HepG2 (cell line): ENCODE data around the gene GPC2. TPM values are rescaled to one million over a fixed set of nuclear protein-coding genes. Genes with fewer than 3 reads are reported as not detected.
A peak's percentile ranks its signal among the peaks of the same experiment; 100 is the strongest.

ENCODE experiments used
- ASH2L ChIP-seq: fragments of 300-600, 200-600 bp; sonication (generic); IDR thresholded peaks from 2 replicates; pipeline ENCODE4 v1.7.0; 2017; ENCODE audit warnings: low read depth, mild to moderate bottlenecking, moderate library complexity, mixed read lengths, low read length; ENCODE audit not compliant: insufficient read length
- JDP2 ChIP-seq: sonication (generic); formaldehyde crosslinking; IDR thresholded peaks from 2 replicates; pipeline ENCODE4 v1.8.1; 2022; ENCODE audit warnings: missing genetic modification reagents, borderline replicate concordance
- JUN ChIP-seq: sonication (generic); formaldehyde crosslinking; IDR thresholded peaks from 2 replicates; pipeline ENCODE4 v1.4.0; 2020; ENCODE audit warnings: mild to moderate bottlenecking, missing genetic modification reagents
- JUND ChIP-seq: sonication (generic); formaldehyde crosslinking; IDR thresholded peaks from 2 replicates; pipeline ENCODE4 v1.8.0; 2022; ENCODE audit warnings: mild to moderate bottlenecking, missing genetic modification reagents
- KDM5A ChIP-seq: fragments of 200-600 bp; sonication (generic); IDR thresholded peaks from 2 replicates; pipeline ENCODE4 v1.7.0; 2018; ENCODE audit warnings: antibody characterized with exemption, mild to moderate bottlenecking, low read length, borderline replicate concordance
- TP53 ChIP-seq: sonication (generic); formaldehyde crosslinking; conservative IDR thresholded peaks from 2 replicates; pipeline ENCODE4 v1.4.0; 2020; ENCODE audit warnings: missing genetic modification reagents
- ZNF136 ChIP-seq: sonication (generic); formaldehyde crosslinking; IDR thresholded peaks from 2 replicates; pipeline ENCODE4 v1.8.1; 2022; ENCODE audit warnings: low read depth, mild to moderate bottlenecking, moderate library complexity, missing genetic modification reagents
- ZNF343 ChIP-seq: sonication (generic); formaldehyde crosslinking; IDR thresholded peaks from 2 replicates; pipeline ENCODE4 v1.4.0; 2020; ENCODE audit warnings: mild to moderate bottlenecking, missing genetic modification reagents
- ZNF891 ChIP-seq: sonication (generic); formaldehyde crosslinking; IDR thresholded peaks from 2 replicates; pipeline ENCODE4 v1.5.0; 2020; ENCODE audit warnings: mild to moderate bottlenecking, missing genetic modification reagents
- polyA plus RNA-seq, 8 experiments: library from polyadenylated mRNA; depleted of rRNA in 3 of 8; stranded (reverse) in 7 of 8; unstranded in 1 of 8; fragments of >200 nt; fragmentation: Illumina TruSeq in 4 of 8; extraction: Trizol in 4 of 8; gene quantifications; 2 replicates each; pipeline versions ENCODE4 v1.2.1 to v1.2.3, GENCODE V29; 2011 to 2016; ENCODE audit warnings: low read depth in 4 of 8, missing spikeins in 1 of 8, mixed read lengths in 1 of 8; ENCODE audit not compliant: insufficient read depth in 1 of 8
- total RNA-seq, 5 experiments: library from RNA; depleted of rRNA; stranded (reverse); fragments of >200 nt; fragmentation: Illumina TruSeq; extraction: Trizol; gene quantifications; 2 replicates each; pipeline ENCODE4 v1.2.3, GENCODE V29; 2016; ENCODE audit warnings: low read depth in 1 of 5
- TF ChIP-seq, protein P1 (sequence below): sonication (generic); formaldehyde crosslinking; IDR thresholded peaks from 2 replicates; pipeline ENCODE4 v1.8.0; 2022; ENCODE audit warnings: low read depth, missing genetic modification reagents
- TF ChIP-seq, protein P2 (sequence below): sonication (generic); formaldehyde crosslinking; IDR thresholded peaks from 2 replicates; pipeline ENCODE4 v1.5.1; 2020; ENCODE audit warnings: missing genetic modification reagents, mild to moderate bottlenecking, borderline replicate concordance
- TF ChIP-seq, protein P3 (sequence below): sonication (generic); formaldehyde crosslinking; IDR thresholded peaks from 2 replicates; pipeline ENCODE4 v1.5.1; 2020; ENCODE audit warnings: missing genetic modification reagents, mild to moderate bottlenecking, borderline replicate concordance
- TF ChIP-seq, protein P4 (sequence below): sonication (generic); formaldehyde crosslinking; IDR thresholded peaks from 2 replicates; pipeline ENCODE4 v1.8.1; 2023; ENCODE audit warnings: mild to moderate bottlenecking, missing genetic modification reagents
- TF ChIP-seq, protein P5 (sequence below), 2 experiments: sonication (generic) in 1 of 2; formaldehyde crosslinking in 1 of 2; IDR thresholded peaks; 2 replicates each; pipeline versions ENCODE4 v1.4.0 to v1.6.1; 2018 to 2020; ENCODE audit warnings: missing genetic modification reagents in 2 of 2, borderline replicate concordance in 1 of 2, low read depth in 1 of 2, mild to moderate bottlenecking in 1 of 2, missing biosample characterization in 1 of 2
- TF ChIP-seq, protein P6 (sequence below): sonication (generic); formaldehyde crosslinking; IDR thresholded peaks from 2 replicates; pipeline ENCODE4 v1.8.0; 2023; ENCODE audit warnings: mild to moderate bottlenecking, missing genetic modification reagents
- TF ChIP-seq, protein P7 (sequence below): IDR thresholded peaks from 2 replicates; pipeline ENCODE4 v1.6.1; 2016; ENCODE audit warnings: missing biosample characterization, missing genetic modification reagents, low read depth

Gene GPC2
- total and polyA plus RNA-seq, 2 of the 13 experiments (the other 11 are each of a cell fraction or from before 2014, with no cell fraction given), result 0.64 to 0.78 TPM

DNA sequence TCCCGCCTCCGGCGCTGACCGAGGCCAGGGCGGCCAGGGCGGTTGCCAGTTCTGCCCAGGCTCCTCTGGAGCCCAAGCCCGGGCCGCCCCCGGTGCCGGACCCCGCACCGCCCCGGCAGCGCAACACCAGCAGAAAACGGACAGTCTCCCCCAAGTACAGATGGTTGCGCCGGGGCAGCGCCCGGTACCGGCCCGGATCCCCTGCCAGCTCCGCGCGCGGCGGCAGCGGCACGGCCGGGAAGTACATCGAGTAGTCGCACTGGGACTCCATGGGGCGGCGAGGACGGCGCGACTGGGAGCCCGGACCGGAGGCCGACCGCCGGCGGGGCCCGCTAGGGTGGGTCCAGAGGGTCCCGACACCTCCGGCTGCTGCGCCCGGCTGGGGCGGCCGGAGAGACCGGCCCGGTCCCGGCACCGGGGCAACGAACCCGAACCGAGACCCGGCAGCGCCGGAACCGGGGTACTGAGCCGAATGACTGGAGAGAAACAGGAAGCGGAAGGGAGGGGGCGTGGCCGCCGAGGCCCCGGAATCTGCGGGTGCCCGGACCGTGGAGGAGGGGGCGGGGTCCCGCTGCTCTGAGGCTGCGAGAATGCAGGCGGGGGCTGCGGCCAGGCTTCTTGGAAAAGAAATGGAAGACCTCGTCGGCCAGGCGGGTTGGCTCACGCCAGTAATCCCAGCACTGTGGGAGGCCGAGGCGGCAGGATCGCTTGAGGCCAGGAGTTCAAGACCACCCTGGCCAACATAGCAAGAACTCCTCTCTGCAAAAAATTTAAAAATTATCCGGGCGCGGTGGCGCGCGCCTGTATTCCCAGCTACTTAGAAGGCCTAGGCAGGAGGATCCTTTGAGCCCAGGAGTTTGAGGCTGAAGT, 18.7 kb downstream of the GPC2 start, which contains the start of gene TRAPPC14 (continued):
- TF ChIP-seq, protein P1, sequence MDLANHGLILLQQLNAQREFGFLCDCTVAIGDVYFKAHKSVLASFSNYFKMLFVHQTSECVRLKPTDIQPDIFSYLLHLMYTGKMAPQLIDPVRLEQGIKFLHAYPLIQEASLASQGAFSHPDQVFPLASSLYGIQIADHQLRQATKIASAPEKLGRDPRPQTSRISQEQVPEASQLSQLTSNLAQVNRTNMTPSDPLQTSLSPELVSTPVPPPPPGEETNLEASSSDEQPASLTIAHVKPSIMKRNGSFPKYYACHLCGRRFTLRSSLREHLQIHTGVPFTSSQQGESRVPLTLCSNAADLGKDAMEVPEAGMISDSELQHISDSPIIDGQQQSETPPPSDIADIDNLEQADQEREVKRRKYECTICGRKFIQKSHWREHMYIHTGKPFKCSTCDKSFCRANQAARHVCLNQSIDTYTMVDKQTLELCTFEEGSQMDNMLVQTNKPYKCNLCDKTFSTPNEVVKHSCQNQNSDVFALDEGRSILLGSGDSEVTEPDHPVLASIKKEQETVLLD, result peak; percentile 76; the same call in 1 of the 2 replicates
- TF ChIP-seq ASH2L, result peak; percentile 86
- TF ChIP-seq, protein P2, sequence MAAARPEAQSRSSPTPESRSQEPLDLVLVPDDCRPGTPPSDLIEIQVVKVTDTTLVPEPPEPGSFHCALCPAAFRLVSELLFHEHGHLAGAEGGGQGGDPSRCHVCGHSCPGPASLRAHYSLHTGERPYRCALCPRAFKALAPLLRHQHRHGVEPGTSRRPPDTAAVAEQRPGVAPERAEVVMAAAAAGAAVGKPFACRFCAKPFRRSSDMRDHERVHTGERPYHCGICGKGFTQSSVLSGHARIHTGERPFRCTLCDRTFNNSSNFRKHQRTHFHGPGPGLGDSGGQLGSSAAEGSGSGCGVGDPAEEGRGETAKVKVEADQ, result peak; percentile 30; the same call in 1 of the 2 replicates
- TF ChIP-seq JUND (CRISPR knock-in tag), result no peak
- TF ChIP-seq, protein P3, sequence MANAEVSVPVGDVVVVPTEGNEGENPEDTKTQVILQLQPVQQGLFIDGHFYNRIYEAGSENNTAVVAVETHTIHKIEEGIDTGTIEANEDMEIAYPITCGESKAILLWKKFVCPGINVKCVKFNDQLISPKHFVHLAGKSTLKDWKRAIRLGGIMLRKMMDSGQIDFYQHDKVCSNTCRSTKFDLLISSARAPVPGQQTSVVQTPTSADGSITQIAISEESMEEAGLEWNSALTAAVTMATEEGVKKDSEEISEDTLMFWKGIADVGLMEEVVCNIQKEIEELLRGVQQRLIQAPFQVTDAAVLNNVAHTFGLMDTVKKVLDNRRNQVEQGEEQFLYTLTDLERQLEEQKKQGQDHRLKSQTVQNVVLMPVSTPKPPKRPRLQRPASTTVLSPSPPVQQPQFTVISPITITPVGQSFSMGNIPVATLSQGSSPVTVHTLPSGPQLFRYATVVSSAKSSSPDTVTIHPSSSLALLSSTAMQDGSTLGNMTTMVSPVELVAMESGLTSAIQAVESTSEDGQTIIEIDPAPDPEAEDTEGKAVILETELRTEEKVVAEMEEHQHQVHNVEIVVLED, result peak; percentile 49; the same call in 1 of the 2 replicates
- TF ChIP-seq ZNF891, result no peak; the same call in 1 of the 2 replicates
- TF ChIP-seq ZNF136 (CRISPR knock-in tag), result 0 out of 2 replicates have a peak, but pooled peaks have one; percentile 15
- TF ChIP-seq JDP2 (CRISPR knock-in tag), result no peak
- 0 out of 2 replicates have a peak, but pooled peaks have one; percentile 58 for TF ChIP-seq ZNF343 (CRISPR knock-in tag)
- no peak for TF ChIP-seq JUN (CRISPR knock-in tag)
- TF ChIP-seq, protein P4, sequence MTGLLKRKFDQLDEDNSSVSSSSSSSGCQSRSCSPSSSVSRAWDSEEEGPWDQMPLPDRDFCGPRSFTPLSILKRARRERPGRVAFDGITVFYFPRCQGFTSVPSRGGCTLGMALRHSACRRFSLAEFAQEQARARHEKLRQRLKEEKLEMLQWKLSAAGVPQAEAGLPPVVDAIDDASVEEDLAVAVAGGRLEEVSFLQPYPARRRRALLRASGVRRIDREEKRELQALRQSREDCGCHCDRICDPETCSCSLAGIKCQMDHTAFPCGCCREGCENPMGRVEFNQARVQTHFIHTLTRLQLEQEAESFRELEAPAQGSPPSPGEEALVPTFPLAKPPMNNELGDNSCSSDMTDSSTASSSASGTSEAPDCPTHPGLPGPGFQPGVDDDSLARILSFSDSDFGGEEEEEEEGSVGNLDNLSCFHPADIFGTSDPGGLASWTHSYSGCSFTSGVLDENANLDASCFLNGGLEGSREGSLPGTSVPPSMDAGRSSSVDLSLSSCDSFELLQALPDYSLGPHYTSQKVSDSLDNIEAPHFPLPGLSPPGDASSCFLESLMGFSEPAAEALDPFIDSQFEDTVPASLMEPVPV (CRISPR knock-in tag), result no peak; the same call in 1 of the 2 replicates
- no peak for TF ChIP-seq TP53 (CRISPR knock-in tag)
- TF ChIP-seq, protein P5, sequence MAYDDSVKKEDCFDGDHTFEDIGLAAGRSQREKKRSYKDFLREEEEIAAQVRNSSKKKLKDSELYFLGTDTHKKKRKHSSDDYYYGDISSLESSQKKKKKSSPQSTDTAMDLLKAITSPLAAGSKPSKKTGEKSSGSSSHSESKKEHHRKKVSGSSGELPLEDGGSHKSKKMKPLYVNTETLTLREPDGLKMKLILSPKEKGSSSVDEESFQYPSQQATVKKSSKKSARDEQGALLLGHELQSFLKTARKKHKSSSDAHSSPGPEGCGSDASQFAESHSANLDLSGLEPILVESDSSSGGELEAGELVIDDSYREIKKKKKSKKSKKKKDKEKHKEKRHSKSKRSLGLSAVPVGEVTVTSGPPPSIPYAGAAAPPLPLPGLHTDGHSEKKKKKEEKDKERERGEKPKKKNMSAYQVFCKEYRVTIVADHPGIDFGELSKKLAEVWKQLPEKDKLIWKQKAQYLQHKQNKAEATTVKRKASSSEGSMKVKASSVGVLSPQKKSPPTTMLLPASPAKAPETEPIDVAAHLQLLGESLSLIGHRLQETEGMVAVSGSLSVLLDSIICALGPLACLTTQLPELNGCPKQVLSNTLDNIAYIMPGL (CRISPR knock-in tag; IDR thresholded peaks at IDR 0.05; ENCODE audit: borderline replicate concordance in 1 of 2, low read depth in 1 of 2), result peak; percentile 61 to 68; a peak in 3 of 4 replicates
- TF ChIP-seq, protein P6, sequence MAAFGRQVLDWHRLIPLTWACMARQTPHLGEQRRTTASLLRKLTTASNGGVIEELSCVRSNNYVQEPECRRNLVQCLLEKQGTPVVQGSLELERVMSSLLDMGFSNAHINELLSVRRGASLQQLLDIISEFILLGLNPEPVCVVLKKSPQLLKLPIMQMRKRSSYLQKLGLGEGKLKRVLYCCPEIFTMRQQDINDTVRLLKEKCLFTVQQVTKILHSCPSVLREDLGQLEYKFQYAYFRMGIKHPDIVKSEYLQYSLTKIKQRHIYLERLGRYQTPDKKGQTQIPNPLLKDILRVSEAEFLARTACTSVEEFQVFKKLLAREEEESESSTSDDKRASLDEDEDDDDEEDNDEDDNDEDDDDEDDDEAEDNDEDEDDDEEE (CRISPR knock-in tag), result no peak
- TF ChIP-seq KDM5A, result peak; percentile 41; the same call in 1 of the 2 replicates
- TF ChIP-seq, protein P7, sequence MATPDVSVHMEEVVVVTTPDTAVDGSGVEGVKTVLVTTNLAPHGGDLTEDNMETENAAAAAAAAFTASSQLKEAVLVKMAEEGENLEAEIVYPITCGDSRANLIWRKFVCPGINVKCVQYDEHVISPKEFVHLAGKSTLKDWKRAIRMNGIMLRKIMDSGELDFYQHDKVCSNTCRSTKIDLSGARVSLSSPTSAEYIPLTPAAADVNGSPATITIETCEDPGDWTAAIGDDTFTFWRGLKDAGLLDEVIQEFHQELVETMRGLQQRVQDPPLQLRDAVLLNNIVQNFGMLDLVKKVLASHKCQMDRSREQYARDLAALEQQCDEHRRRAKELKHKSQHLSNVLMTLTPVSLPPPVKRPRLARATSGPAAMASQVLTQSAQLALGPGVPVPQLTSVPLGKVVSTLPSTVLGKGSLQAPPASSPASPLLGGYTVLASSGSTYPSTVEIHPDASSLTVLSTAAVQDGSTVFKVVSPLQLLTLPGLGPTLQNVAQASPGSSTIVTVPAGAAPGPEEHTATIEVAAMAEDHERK (CRISPR knock-in tag), result no peak
